GM19328 (cell line): ENCODE data around the gene RINL.
"Not testable (repeated sequence)": the region's sequence is repeated elsewhere in the genome, so short reads cannot be mapped to it uniquely, and the experiment has no call there.

Experiments
- ATAC-seq: cut with Tn5 transposase; IDR thresholded peaks from one replicate; pipeline ENCODE4 v1.9.1; 2021; ENCODE audit warnings: mild to moderate bottlenecking, moderate library complexity; ENCODE audit not compliant: unreplicated experiment

Gene RINL

GRCh38 chr19:38836983-38837626 is 41.0 kb downstream of the RINL start:
- ATAC-seq = no peak

GRCh38 chr19:38836159-38836982 is 41.7 kb downstream of the RINL start:
- ATAC-seq = no peak

- ATAC-seq = no peak
Observed at GRCh38 chr19:38834590-38834989, 43.5 kb downstream of the RINL start.

- no peak for ATAC-seq
Observed at GRCh38 chr19:38834104-38834490, 44.0 kb downstream of the RINL start.

- no peak for ATAC-seq
Observed at GRCh38 chr19:38833092-38833425, 45.0 kb downstream of the RINL start.

- peak; percentile 32 for ATAC-seq
Observed at GRCh38 chr19:38831142-38831605, 46.9 kb downstream of the RINL start.

GRCh38 chr19:38830039-38830733 is 47.9 kb downstream of the RINL start:
- no peak for ATAC-seq

GRCh38 chr19:38829203-38829602 is 48.9 kb downstream of the RINL start:
- not testable (repeated sequence) for ATAC-seq

- ATAC-seq = no peak
Observed at GRCh38 chr19:38826856-38827551, 51.1 kb downstream of the RINL start.

- not testable (repeated sequence) for ATAC-seq
Observed at GRCh38 chr19:38825936-38826335, 52.1 kb downstream of the RINL start.

- ATAC-seq = not testable (repeated sequence)
Observed at GRCh38 chr19:38821230-38821825, 56.7 kb downstream of the RINL start.

- ATAC-seq = no peak
Observed at GRCh38 chr19:38819231-38819920, 58.7 kb downstream of the RINL start.
